ENCODE measurements around the gene RNU1-3.
"Not testable (repeated sequence)": the region's sequence is repeated elsewhere in the genome, so short reads cannot be mapped to it uniquely, and the experiment has no call there.

The RNU1-3 gene

DNA sequence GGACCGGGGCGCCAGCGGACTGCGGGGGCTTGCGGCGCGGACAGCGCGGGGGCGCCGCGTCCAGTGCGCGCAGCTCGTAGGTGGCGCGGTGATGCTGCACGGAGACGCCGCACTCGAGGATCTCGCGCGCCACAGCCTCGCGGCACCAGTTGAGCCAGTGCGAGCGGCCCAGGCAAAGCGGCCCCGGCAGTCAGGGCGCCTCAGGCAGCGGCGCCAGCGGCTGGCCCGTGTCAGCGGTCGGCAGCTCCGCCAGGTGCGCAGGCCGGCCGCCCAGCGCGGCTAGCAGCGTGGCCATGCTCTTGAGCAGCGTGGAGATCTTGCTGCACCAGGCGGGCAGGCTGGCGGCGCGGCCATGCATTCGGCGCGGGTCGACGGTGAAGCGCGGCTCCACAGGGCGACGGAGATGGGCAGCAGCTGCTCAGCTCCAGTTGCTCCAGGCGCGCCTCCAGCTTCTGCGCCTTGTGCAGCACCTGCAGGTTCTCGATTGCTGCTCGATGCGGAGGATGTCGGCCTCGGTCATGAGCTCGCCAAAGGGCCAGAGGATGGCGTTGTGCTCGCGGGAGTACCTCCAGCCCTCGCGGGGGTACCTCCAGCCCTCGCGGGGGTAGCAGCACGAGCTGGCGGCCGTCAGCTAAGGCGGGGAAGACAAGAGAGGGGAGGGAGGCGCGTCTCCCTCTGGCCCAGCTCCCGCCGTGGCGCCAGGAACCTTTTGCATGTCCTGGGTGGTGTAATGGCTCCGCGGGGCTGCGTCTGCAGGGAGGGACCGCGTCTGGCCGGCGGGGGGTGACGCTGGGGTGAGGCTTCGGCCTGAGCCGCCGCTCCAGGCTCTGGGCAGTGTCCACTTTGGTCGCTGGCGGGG is 26.9 kb upstream of the RNU1-3 start:
- not testable (repeated sequence) for DNase-seq

DNA sequence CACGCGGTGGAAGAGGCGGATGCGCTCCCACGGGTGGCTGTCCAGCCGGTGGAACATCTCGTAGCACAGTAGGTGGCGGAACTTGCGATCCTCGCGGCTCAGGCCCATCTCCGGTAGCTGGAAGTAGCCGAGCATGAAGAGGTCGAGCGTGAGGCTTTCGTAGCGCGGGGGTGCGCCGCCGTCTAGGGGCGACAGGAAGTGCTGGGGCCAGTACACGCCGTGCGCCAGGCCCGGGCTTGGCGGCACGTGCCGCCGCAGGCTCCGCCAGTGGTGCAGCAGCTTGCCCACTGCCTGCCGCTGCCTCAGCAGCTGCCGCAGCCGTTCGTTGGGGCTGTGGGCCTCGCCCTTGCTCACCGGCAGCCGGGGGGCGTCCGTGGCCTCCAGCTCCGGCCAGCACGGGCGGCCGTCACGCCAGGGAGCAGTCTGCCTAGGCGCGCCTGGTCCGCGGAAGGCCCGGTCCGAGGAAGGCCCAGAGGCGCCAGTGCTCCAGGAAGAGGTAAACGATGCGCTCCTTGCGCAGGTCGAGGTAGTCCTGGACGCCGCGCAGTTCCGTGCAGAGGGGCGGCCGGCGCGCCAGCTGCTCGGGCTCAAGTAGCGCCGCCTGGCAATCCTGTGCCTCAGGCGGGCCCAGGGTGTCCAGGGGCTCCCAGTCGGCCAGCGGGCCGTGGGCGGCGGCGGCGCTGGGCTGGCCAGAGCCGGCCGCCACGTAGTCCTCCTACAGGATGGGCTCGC is 26.1 kb upstream of the RNU1-3 start:
- DNase-seq, result not testable (repeated sequence)

DNA sequence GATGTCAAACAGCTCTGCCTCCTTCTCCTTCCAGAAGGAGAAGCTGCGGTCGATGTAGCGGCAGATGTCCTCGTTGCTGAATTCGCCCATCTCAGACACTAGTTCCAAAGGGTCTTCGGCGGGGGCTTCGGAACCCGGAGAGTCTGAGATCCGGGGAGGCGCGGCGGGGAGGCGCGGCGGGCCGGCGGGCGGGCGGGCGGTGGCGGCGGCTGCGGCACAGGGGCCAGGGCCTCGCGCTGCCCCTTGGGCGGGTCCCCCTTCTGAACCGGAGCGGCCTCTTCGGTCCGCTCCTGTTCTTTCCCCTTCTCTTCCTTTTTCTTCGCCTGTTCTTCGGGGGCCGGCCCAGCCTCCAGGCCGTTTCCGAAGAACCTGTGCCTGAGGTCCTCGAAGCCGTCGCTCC is 25.5 kb upstream of the RNU1-3 start:
- DNase-seq, result not testable (repeated sequence)

DNA sequence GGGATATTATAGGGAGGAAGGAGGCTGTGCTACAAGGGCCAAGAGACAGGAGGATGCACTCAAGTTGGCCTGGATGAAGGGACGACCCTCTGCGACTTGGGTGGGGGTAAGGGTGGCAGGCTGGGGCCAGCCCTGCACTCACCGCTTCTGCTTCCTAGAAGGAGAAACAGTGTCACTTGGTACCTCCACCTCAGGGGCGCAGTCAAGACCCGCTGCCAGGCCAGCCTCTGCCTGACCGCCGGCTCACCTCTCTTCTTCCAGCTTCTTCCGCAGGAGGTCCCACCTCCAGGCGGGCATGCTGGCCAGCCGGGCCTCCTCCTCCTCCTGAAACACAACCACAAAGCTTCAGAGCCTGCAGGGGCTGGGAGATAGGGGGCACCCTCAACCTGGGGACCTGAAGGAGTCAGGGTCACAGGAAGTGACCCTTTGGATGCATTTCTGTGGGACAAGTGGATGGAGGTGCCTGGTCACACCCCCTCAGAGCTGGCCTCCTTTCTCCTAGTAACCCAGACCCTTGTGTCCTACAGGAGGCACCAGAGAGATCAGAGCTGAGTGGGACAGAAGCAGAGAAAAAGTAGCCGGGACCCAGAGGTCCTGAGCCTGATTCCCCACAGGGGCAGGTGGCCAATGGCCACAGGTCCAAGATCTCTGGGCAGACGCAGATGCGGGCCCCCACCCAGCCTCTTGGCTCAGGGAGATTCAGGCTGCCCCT is 24.4 kb upstream of the RNU1-3 start:
- DNase-seq, result not testable (repeated sequence)

DNA sequence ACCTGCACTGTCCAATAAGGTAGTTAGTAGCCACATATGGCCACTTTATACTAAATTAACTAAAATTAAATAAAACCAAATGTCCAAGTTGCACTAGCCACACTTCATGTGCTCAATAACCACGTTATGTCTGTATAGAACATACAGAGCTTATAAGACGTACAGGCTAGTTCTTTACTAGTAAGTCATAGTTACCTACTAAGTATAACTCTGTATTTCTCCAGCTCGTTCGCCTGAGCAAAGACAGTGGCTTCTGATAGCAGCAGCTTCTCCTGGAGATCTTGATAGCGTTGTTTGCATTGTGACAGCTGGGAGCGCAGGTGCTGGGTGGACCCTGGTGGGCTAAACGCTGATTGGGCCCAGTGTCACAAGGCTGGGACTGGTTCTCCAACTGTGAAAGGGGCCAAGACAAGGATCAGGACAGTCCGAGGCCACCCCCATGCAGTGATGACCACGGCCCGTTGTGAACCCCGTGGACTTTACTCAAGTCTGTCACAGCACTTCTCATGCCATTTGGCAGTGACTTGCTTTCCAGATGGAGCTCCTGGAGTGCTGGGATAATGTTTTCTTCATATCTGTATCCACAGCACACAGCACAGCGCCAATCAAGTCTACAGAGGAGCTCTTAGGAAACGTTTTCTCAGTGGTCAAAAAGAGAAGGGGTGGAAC is 20.5 kb upstream of the RNU1-3 start:
- DNase-seq, result not testable (repeated sequence)

DNA sequence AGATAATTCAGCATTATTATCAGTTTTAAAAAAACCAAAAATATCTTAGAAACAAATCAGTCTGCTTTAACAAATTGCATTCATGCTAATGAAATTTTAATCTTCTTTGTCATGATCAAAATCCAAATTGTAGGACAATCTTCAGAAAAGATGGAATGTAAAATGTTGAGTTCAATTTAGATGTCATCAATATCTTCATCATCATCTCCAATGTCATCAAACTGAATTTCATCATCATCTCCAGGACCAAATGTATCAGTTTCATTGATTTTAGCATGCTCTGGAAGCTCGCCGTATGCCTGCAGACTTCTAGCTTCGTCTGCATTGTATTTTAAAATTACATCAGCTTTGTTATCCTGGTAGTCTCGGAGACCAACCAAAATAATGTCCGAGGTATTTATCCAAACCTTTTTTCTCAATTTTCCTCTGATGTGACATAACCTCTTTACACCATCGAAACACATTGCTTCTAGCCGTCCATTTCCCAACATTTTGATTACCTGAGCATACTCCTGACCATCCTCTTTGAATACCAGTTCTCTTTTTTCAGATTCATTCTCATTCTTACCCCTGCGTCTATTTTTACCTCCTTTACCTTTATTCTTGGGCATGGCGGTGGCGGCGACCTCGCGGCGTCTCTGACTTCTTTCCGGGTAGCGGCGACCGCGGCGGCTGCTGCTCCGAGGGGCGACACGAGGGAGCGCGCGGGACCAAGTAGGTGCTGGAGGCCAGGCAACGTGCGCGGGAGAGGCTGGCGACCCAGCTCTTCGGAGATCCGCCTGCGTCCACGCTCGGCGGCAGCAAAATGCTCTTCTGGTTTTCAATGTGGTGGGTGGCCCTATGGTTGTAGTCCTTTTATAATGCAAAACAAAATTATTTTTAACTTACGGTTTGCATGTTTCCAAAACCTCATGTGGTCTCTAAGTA is 19.0 kb upstream of the RNU1-3 start:
- not testable (repeated sequence) for DNase-seq

DNA sequence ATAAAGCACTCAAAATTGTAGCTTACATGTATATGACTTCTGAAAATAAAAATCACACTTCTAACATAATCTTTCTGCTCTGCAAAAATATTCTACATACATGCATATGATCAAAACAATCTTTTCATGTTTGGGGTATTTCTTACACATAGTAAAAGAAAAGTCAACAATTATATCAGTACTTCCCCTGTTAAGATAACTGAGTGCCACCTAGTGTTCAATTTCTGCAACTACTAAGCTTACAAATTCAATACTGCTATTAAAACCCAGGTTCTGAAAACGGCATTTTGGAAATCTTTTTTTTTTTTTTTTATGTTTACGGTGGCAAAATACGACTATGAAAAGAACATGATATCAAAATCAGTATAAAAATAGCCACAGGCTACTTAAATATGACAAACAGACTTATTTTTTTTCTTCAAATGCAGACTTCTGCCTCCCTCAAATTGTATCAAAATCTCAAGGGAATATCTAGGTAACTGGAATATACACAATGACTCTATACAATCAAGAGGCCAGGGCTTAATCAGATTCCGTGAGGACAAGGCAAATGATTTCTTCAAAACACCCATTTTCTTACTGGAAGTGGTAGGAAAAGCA is 18.1 kb upstream of the RNU1-3 start:
- not testable (repeated sequence) for DNase-seq

DNA sequence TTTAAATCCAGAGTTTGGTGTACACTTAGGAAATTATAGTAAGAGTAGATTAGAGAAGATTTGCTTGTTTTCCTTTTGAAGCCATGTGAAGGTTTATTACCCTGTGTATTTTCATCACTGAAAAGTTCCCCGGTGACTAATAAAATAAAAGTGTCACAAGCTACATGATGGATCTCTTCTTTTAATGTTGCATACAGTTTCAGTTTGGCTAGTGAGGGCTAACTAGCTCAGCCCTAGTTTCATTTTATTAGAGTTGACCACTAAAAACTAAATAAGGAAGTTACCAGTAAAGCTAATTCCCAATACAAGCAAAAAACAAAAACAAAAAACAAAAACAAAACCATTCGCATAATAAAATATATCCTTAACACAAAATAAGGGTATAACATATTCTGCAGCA is 17.4 kb upstream of the RNU1-3 start:
- not testable (repeated sequence) for DNase-seq

DNA sequence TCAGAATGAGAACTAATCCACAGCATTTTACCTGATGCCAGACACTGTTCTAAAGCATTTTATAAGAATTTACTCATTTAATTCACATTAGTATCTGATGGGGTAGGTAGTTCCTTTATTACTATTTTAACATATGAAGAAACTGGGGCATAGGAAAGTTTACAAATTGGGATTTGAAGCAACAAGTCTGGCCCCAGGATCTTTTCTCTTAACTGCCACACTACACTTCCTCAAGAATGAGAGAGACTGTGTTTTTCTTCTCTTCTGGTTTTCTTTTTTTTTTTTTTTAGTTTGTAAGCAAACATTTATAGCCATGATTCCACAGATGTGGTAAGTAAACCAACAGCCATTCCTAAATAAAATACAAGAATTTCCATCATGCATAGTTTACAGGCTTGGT is 16.1 kb upstream of the RNU1-3 start:
- not testable (repeated sequence) for DNase-seq

DNA sequence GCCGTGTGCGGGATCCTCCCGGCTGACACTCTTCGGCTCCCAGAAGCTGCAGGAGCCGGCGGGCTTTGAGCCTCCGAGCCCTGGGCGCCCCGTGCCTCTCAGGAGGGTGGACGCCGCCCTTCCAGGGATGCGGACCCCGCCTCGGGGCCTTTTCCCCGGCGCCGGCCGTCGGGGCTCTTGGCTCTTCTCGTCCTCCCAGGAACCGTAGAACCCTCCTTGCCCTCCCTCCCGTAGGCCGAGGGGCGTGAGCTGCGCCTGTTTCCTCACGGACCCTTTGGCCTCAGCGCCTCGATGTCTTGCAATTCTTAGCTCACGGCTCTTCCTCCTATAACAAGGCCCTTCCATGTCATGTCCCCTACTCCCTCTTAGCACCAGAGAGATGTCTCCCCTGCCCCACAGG is 13.6 kb upstream of the RNU1-3 start:
- not testable (repeated sequence) for DNase-seq

DNA sequence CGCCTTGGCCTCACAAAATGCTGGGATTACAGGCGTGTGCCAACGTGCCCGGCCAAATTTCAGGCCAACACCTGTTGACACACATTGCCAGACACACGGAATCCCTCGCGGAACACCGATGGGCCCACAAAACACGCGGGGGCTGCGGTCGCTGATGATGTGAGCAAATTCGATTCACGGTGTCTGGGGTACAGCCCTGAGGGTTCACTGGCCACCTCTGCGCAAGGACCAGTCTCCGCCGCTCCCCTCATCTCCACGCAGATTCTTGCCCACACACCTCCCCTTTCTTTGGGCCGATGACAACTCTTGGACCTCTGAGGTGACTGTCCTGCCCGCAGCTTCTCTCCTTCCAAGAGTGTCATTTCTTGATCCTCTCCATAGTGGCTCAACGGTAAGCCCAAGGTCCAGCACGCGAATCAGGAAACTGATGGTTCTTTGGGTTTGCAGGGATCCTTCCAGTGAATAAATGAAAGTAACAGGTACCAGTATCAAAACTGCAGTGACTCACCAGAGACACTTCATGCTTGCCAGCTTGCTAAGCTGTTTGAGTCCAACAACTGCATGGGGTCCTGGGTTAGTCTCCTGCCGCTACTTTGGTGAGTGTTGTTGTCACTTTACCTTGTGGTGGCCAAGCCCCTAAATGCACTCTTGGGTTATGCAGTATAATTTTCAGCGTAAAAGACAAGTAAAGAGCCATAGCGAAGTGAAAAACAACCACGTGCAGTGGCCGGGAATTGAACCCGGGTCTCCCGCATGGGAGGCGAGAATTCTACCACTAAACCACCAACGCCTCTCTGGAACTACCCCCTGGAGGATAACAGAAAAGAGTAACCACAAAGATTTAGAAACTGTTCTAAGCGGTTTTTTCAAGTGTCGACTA is 11.0 kb upstream of the RNU1-3 start:
- DNase-seq, result no peak

DNA sequence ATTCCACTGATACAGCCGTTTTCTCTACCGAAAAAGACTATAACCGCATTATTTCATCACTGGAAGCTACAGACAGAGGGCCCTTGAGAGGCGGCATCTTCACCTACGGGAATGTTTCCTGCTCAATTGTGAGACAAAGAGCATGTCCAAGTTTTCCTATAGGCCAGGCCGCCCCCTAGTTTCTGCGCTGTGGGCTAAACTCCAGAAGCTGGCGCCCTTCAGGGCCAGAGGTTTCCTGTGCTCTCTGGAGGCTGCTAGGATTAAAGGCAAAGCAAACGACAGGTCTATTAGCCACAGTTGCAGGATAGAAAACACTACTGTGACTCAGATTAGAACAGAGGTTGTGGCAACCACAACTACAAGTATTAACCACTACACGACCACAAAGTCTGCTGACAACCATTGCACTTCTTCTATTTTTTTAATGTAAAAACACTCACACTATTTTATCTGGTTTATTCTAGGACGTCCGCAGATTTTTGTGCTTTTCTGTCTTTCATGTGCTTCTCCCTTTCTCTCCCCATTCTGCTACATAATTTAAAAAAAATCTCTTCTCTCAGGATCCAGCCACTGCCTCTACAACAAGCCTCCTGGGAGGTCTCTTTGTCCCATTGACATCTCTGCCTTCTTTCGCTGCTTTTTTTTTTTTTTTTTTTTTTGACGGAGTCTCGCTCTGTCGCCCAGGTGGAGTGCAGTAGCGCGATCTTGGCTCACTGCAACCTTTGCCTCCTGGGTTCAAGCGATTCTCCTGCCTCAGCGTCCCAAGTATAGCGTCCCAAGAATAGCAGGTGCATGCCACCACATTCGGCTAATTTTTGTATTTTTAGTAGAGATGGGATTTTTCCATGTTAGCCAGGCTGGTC is 10.1 kb upstream of the RNU1-3 start:
- DNase-seq, result not testable (repeated sequence)

DNA sequence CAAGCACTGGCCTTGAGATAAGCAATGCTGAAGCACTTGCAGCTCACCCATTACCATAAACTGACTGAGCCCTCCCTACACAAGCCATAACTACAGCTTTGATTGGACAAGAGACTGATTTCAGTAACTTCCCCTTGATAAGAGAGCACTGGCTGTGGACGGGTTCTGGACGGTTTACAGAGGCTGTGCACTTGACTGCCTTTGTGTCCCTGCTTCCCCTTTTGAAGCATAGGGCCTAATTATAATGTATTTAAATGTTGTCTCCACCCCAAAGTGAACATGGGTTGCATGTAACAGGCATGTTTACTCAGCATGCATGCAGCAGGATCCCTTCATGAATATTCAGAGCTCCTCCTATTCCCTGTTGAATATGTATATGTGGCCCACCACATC is 8.4 kb upstream of the RNU1-3 start:
- DNase-seq, result not testable (repeated sequence)

DNA sequence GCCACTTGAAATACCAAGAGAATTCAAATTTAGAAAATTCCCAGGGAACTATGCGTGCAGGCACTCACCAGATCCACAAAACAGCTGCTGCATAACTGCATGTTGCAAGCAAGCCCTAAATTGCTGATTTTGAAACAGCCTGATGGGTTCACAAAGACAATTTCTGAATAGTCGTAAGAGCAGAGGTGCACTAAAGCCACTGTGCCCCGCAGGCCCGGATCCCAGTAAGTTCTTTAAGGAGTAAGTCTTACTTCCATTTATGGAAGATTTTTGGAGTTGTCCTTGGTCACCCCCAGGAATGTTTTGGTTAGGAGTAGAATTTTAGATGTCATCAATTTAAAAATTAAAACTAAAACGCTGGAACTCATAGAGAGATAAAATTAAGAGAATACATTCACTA is 7.2 kb upstream of the RNU1-3 start:
- DNase-seq, result not testable (repeated sequence)

DNA sequence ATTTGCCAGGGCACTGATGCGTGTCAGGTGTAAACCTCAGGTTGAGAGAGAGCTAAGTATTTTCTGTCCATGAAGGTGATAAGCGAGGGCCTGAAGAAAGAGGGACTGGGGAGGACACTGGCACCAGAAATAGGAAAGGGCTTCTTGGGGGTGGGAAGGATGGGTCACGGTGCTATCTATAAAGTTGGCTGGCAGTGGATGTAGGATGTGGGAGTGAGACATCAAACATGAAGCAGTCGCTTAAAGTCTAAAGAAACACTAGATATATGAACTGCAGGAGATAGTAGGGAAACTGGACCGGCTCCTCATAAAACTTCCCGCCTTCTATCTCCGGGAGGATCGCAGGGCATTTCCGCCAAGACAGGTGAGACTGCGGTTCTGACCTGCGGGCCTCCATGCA is 912 bp downstream of the RNU1-3 start:
- DNase-seq, result not testable (repeated sequence)

DNA sequence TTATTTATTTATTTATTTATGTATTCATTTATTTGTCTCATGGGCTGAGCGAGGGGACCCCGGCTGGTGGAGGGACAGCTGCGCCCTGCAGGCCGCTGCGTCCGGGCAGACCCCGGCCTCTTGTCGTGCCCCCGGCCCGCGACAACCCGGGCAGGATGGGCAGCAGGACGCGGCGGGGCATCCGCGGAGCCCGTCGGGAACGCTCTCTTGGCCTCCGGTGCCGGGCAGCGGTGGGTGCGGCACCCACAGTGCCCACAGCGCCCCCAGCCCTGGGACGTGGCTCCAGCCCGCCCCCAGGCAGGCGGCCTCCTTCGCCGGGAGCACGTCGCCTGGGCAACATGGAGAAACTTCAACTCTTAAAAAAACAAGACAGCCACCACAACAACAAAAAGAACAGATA is 8.5 kb downstream of the RNU1-3 start:
- DNase-seq, result not testable (repeated sequence)

DNA sequence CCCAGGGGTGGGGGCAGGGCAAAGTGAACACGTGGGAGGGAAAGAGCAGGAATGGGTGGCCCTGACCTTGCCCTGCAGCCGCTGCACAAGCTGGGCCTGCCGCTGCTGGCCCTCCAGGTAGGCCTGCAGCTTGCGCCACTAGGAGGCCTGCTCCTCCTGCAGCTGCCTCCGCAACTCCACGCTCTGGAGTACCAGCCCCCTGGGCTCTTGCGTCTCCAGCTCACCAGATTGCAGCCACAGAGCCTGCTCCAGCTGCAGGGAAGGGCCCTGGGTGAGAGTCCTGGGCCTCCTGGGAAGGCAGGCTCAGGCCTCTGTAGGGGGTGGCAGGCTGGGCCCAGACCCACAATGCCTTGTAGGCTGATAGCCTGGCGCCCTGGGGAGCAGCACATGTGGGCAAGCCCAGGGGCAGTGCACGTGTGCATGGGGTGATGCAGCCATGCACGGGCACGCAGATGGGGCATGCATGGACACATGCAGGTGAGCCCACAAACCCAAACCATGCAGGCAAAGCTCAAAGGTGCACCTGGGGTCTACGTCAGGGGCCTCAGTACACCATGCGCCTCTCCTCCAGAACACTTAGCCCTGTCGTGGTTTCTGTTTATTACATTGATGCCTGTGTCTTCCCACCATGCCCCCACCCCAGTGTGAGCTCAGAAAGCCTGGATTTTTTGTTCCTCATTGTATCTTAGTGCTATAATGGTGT is 9.6 kb downstream of the RNU1-3 start:
- DNase-seq, result not testable (repeated sequence)

DNA sequence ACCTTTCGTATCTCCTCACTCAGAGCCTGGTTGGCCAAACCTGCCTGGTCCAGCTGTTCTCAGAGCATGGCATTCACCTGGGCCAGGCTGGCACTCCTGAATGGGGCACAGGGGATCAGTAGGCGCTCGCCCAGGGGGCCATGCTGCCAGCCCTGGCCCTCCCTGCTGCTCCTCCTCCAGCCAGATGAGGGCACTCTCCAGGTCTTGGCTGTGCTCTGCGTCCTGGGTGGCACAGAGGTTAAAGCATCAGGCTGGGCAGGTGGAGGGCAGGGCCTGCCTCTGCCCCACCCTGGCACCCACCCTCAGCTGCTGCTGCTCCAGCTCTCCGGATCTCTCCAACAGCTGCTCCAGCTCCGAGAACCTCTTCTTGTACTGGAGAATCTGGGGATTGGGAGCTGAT is 10.2 kb downstream of the RNU1-3 start:
- not testable (repeated sequence) for DNase-seq

DNA sequence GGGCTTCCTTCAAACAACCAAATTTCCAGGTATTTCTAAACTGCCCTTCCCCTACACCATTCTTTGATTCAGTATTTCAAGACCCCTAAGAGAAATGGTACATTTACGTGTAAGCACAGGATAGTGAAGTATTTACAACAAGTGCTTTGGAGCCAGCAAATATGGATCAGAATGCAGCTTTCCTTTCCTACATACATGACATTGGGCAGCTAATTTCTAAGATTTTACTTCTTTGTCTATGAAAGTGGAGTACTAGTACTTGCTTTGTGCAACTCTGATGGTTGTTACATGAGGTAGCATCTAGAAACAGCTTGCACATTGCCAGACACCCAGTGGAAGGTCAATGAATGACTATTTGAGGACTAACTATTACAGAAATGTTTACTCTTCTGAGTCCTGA is 15.2 kb downstream of the RNU1-3 start:
- DNase-seq, result not testable (repeated sequence)
